ENCODE data around the gene NT5DC4. TPM values are rescaled to one million over a fixed set of nuclear protein-coding genes. Genes with fewer than 3 reads are reported as not detected.

Gene NT5DC4
- total RNA-seq, 2 experiments from 2014 or later = not detected

DNA sequence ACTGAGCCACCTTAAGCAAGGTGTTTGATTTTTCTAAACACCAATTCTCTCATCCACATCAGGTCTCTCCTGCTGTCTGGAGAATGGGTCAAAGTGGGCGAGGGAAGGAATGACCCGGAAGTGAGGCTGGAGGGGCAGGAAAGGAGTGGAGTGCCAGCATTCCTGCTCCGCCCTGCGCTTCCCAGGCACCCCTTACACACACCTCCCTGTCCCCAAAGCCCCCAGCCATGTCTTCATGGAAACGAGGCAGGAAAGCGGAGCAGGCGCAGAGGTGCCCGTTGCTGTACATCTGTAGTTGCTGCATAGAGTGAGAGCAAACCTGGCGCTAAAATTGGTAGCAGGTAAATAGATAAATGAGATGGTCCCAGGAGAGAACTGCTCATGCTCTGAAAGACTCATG lies 27.2 kb upstream of the NT5DC4 start:
- H3K9me3 ChIP-seq (ENCODE audit: low read length) = no peaks in the 10 kb centered on the region
- H2AFZ ChIP-seq (ENCODE audit: low read length) = no peak overlapping the region
- H3K79me2 ChIP-seq (ENCODE audit: insufficient read depth, low read depth, low read length) = no peaks in the 10 kb centered on the region
- no peak overlapping the region for H3K4me3 ChIP-seq (ENCODE audit: low read depth, low read length, poor library complexity, severe bottlenecking)
- H4K20me1 ChIP-seq (ENCODE audit: insufficient read depth, low read length) = no peaks in the 10 kb centered on the region
- DNase-seq (ENCODE audit: low spot score) = no peak
- no peaks in the 10 kb centered on the region for H3K9me2 ChIP-seq (ENCODE audit: insufficient read depth, low read length)
- H3K27ac ChIP-seq (ENCODE audit: low read depth, low read length, poor library complexity, severe bottlenecking) = no peak overlapping the region
- intact Hi-C loops (cut with micrococcal nuclease; ENCODE audit: unreplicated experiment) = loop anchor here (5.0 kb wide), 1 partner anchor 34 kb away; no protein-coding TSS in a partner anchor
- H3K36me3 ChIP-seq (ENCODE audit: insufficient read depth, low read length) = no peaks in the 10 kb centered on the region
- no TSS peak for BruUV-seq (replicated peaks)
- ChIA-PET POLR2A (interaction anchor here (1.5 kb wide), 1 partner anchor 17 kb away, joined by 4 read pairs; no protein-coding TSS in a partner anchor), CTCF (ENCODE audit: unreplicated experiment) (no interaction called here)
- TF ChIP-seq, protein P1, sequence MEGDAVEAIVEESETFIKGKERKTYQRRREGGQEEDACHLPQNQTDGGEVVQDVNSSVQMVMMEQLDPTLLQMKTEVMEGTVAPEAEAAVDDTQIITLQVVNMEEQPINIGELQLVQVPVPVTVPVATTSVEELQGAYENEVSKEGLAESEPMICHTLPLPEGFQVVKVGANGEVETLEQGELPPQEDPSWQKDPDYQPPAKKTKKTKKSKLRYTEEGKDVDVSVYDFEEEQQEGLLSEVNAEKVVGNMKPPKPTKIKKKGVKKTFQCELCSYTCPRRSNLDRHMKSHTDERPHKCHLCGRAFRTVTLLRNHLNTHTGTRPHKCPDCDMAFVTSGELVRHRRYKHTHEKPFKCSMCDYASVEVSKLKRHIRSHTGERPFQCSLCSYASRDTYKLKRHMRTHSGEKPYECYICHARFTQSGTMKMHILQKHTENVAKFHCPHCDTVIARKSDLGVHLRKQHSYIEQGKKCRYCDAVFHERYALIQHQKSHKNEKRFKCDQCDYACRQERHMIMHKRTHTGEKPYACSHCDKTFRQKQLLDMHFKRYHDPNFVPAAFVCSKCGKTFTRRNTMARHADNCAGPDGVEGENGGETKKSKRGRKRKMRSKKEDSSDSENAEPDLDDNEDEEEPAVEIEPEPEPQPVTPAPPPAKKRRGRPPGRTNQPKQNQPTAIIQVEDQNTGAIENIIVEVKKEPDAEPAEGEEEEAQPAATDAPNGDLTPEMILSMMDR (conservative IDR thresholded peaks at IDR 0.05; ENCODE audit: low read length) = no peak
- no peak for TF ChIP-seq EZH2phosphoT487 (IDR thresholded peaks at IDR 0.05; ENCODE audit: borderline replicate concordance, low read depth, low read length)
- no peak overlapping the region for H3K4me2 ChIP-seq (ENCODE audit: low read length)
- H3K4me1 ChIP-seq (ENCODE audit: insufficient read depth, low read length, poor library complexity, severe bottlenecking) = peaks cover 4% of the 10 kb centered on the region

DNA sequence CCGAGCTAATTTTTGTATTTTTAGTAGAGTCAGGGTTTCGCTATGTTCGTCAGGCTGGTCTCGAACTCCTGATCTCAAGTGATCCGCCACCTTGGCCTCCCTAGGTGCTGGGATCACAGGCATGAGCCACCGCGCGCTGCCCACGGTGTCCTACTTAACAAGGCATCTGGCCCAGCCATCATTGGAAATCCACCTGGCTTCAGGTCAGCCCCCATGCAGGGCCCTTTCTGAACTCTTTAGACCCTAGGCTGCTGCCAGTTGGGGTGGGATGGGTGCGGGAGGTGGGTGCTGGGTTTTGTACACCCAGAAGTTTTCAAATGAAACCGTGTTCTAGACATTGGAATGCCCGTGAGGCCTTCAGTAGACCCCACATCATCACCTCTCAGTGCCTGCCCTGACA lies 26.6 kb upstream of the NT5DC4 start:
- TF ChIP-seq EZH2phosphoT487 (IDR thresholded peaks at IDR 0.05; ENCODE audit: borderline replicate concordance, low read depth, low read length) = no peak
- TF ChIP-seq, protein P1 (conservative IDR thresholded peaks at IDR 0.05; ENCODE audit: low read length) = no peak
- Histone ChIP-seq H3K9me2 (ENCODE audit: insufficient read depth, low read length) (no peaks in the 10 kb centered on the region), H3K4me2 (ENCODE audit: low read length) (no peak overlapping the region), H3K4me1 (ENCODE audit: insufficient read depth, low read length, poor library complexity, severe bottlenecking) (peaks cover 4% of the 10 kb centered on the region), H3K79me2 (ENCODE audit: insufficient read depth, low read depth, low read length) (no peaks in the 10 kb centered on the region), H3K36me3 (ENCODE audit: insufficient read depth, low read length) (no peaks in the 10 kb centered on the region), H3K9me3 (ENCODE audit: low read length) (no peaks in the 10 kb centered on the region), H2AFZ (ENCODE audit: low read length) (no peak overlapping the region), H3K4me3 (ENCODE audit: low read depth, low read length, poor library complexity, severe bottlenecking) (no peak overlapping the region), H4K20me1 (ENCODE audit: insufficient read depth, low read length) (no peaks in the 10 kb centered on the region), H3K27ac (ENCODE audit: low read depth, low read length, poor library complexity, severe bottlenecking) (no peak overlapping the region)
- POLR2A ChIA-PET = no interaction called here
- no peak for DNase-seq (ENCODE audit: low spot score)
- intact Hi-C loops (cut with micrococcal nuclease; ENCODE audit: unreplicated experiment) = loop anchor here (5.0 kb wide), 1 partner anchor 33 kb away; no protein-coding TSS in a partner anchor
- CTCF ChIA-PET (ENCODE audit: unreplicated experiment) = no interaction called here
- no TSS peak for BruUV-seq (replicated peaks)

GRCh38 chr2:112698834-112699515 lies 21.8 kb upstream of the NT5DC4 start:
- no peak for TF ChIP-seq EZH2phosphoT487 (IDR thresholded peaks at IDR 0.05; ENCODE audit: borderline replicate concordance, low read depth, low read length)
- TF ChIP-seq, protein P1 (conservative IDR thresholded peaks at IDR 0.05; ENCODE audit: low read length) = no peak
- intact Hi-C loops (cut with micrococcal nuclease; ENCODE audit: unreplicated experiment) = no loop called here
- no peak for DNase-seq (ENCODE audit: low spot score)
- H4K20me1 ChIP-seq (ENCODE audit: insufficient read depth, low read length) = no peaks in the 10 kb centered on the region
- H3K9me2 ChIP-seq (ENCODE audit: insufficient read depth, low read length) = no peaks in the 10 kb centered on the region
- ChIA-PET CTCF (ENCODE audit: unreplicated experiment) (no interaction called here), POLR2A (interaction anchor here (0.6 to 3.0 kb wide), 6 partner anchors 9 to 66 kb away, joined by 3 to 15 read pairs (median 4); no protein-coding TSS in a partner anchor)
- no peaks in the 10 kb centered on the region for H3K9me3 ChIP-seq (ENCODE audit: low read length)
- no peaks in the 10 kb centered on the region for H3K4me1 ChIP-seq (ENCODE audit: insufficient read depth, low read length, poor library complexity, severe bottlenecking)
- H2AFZ ChIP-seq (ENCODE audit: low read length) = no peak overlapping the region
- H3K4me2 ChIP-seq (ENCODE audit: low read length) = no peak overlapping the region
- no peak overlapping the region for H3K4me3 ChIP-seq (ENCODE audit: low read depth, low read length, poor library complexity, severe bottlenecking)
- H3K27ac ChIP-seq (ENCODE audit: low read depth, low read length, poor library complexity, severe bottlenecking) = no peak overlapping the region
- H3K36me3 ChIP-seq (ENCODE audit: insufficient read depth, low read length) = no peaks in the 10 kb centered on the region
- H3K79me2 ChIP-seq (ENCODE audit: insufficient read depth, low read depth, low read length) = no peaks in the 10 kb centered on the region
- no TSS peak for BruUV-seq (replicated peaks)

Data from OCI-LY7 (cell line).